HCEC 1CT (cell line): Measurements from ENCODE around the gene LPIN1.
A peak's percentile ranks its signal among the peaks of the same experiment; 100 is the strongest.
"Not testable (repeated sequence)": the region's sequence is repeated elsewhere in the genome, so short reads cannot be mapped to it uniquely, and the experiment has no call there.

Source experiments
- DNase-seq: peaks from one replicate; pipeline ENCODE4 v3.0.0-alpha.2; 2017

LPIN1 gene

GRCh38 chr2:11743846-11744553 lies 2.4 kb upstream of the LPIN1 start:
- DNase-seq = peak; percentile 100

- peak; percentile 69 for DNase-seq
These were observed 1.6 kb upstream of the LPIN1 start for GRCh38 chr2:11744631-11745394.

GRCh38 chr2:11745613-11746375 lies 638 bp upstream of the LPIN1 start:
- no peak for DNase-seq

- DNase-seq = peak; percentile 18
These were observed 501 bp downstream of the LPIN1 start for GRCh38 chr2:11746807-11747459.

GRCh38 chr2:11748018-11748860 lies 1.8 kb downstream of the LPIN1 start:
- no peak for DNase-seq

GRCh38 chr2:11748861-11749645 lies 2.6 kb downstream of the LPIN1 start:
- no peak for DNase-seq

GRCh38 chr2:11749646-11750349 lies 3.4 kb downstream of the LPIN1 start:
- no peak for DNase-seq

GRCh38 chr2:11750422-11750821 lies 4.0 kb downstream of the LPIN1 start:
- no peak for DNase-seq

GRCh38 chr2:11750917-11751316 lies 4.5 kb downstream of the LPIN1 start:
- no peak for DNase-seq

GRCh38 chr2:11752906-11753305 lies 6.5 kb downstream of the LPIN1 start:
- no peak for DNase-seq

GRCh38 chr2:11753452-11753885 lies 7.0 kb downstream of the LPIN1 start:
- DNase-seq = no peak

GRCh38 chr2:11753886-11754699 lies 7.7 kb downstream of the LPIN1 start:
- peak; percentile 42 for DNase-seq

- no peak for DNase-seq
These were observed 8.2 kb downstream of the LPIN1 start for GRCh38 chr2:11754700-11755015.

- no peak for DNase-seq
These were observed 10.7 kb downstream of the LPIN1 start for GRCh38 chr2:11757101-11757500.

GRCh38 chr2:11758187-11758586 lies 11.8 kb downstream of the LPIN1 start:
- no peak for DNase-seq

- no peak for DNase-seq
These were observed 12.2 kb downstream of the LPIN1 start for GRCh38 chr2:11758647-11759046.

GRCh38 chr2:11759182-11759975 lies 12.9 kb downstream of the LPIN1 start:
- DNase-seq = not testable (repeated sequence)

GRCh38 chr2:11761259-11761658 lies 14.8 kb downstream of the LPIN1 start:
- no peak for DNase-seq

- no peak for DNase-seq
These were observed 15.6 kb downstream of the LPIN1 start for GRCh38 chr2:11762031-11762430.
